NCI-H69 (cell line): ENCODE measurements around the gene GLRX.
"Not testable (repeated sequence)": the region's sequence is repeated elsewhere in the genome, so short reads cannot be mapped to it uniquely, and the experiment has no call there.

Experiments used
- DNase-seq: peaks from one replicate; lab custom pipeline; 2025; lab: John Stamatoyannopoulos, UW

The GLRX gene

GRCh38 chr5:95852567-95852966, 30.0 kb upstream of the GLRX start:
- no peak for DNase-seq

GRCh38 chr5:95851141-95851540, 28.6 kb upstream of the GLRX start:
- DNase-seq, result not testable (repeated sequence)

GRCh38 chr5:95850391-95850894, 27.9 kb upstream of the GLRX start:
- peak; percentile 82 for DNase-seq

- DNase-seq, result no peak
Observed at GRCh38 chr5:95848701-95849100, 26.2 kb upstream of the GLRX start.

- no peak for DNase-seq
Observed at GRCh38 chr5:95847261-95847592, 24.7 kb upstream of the GLRX start.

- peak; percentile 86 for DNase-seq
Observed at GRCh38 chr5:95846554-95847260, 24.2 kb upstream of the GLRX start.

GRCh38 chr5:95845391-95845790, 22.9 kb upstream of the GLRX start:
- DNase-seq, result no peak

GRCh38 chr5:95843733-95844223, 21.3 kb upstream of the GLRX start:
- DNase-seq, result peak; percentile 42

- DNase-seq, result no peak
Observed at GRCh38 chr5:95842854-95843544, 20.5 kb upstream of the GLRX start.

- DNase-seq, result no peak
Observed at GRCh38 chr5:95841914-95842812, 19.6 kb upstream of the GLRX start.

- no peak for DNase-seq
Observed at GRCh38 chr5:95840956-95841705, 18.6 kb upstream of the GLRX start.

- DNase-seq, result no peak
Observed at GRCh38 chr5:95839658-95840057, 17.1 kb upstream of the GLRX start.

GRCh38 chr5:95838556-95838955, 16.0 kb upstream of the GLRX start:
- no peak for DNase-seq

- DNase-seq, result no peak
Observed at GRCh38 chr5:95838001-95838520, 15.5 kb upstream of the GLRX start.

- no peak for DNase-seq
Observed at GRCh38 chr5:95837492-95837891, 15.0 kb upstream of the GLRX start.

- DNase-seq, result not testable (repeated sequence)
Observed at GRCh38 chr5:95836971-95837370, 14.4 kb upstream of the GLRX start.

- no peak for DNase-seq
Observed at GRCh38 chr5:95836544-95836943, 14.0 kb upstream of the GLRX start.

- DNase-seq, result no peak
Observed at GRCh38 chr5:95835682-95836385, 13.3 kb upstream of the GLRX start.

GRCh38 chr5:95832664-95833063, 10.1 kb upstream of the GLRX start:
- DNase-seq, result no peak

GRCh38 chr5:95830226-95830625, 7.7 kb upstream of the GLRX start:
- no peak for DNase-seq

GRCh38 chr5:95827892-95828246, 5.3 kb upstream of the GLRX start:
- no peak for DNase-seq
